Prostate gland (tissue), 2 donors: ENCODE data around the gene IRF2. TPM values are rescaled to one million over a fixed set of nuclear protein-coding genes. Genes with fewer than 3 reads are reported as not detected.
"Not testable (repeated sequence)": the region's sequence is repeated elsewhere in the genome, so short reads cannot be mapped to it uniquely, and the experiment has no call there.

ENCODE experiments used
- DNase-seq: peaks from one replicate; pipeline ENCODE4 v3.0.0-alpha.2; 2019; ENCODE audit warnings: low spot score
- H3K27ac ChIP-seq, 2 donors: fragments of 200-600 bp; sonication (generic); 2 replicates each; pipeline ENCODE4 v1.5.1; 2017 to 2019
- H3K27me3 ChIP-seq: fragments of 200-600 bp; sonication (generic); replicated peaks from 2 replicates; pipeline ENCODE4 v1.5.1; 2019; ENCODE audit not compliant: insufficient read depth
- H3K36me3 ChIP-seq, 2 donors: fragments of 200-600 bp; sonication (generic); 1 replicate in 1 of 2; 2 replicates in 1 of 2; pipeline versions ENCODE4 v1.5.1 to v1.8.1; 2017 to 2019
- H3K4me1 ChIP-seq: fragments of 200-600 bp; sonication (generic); replicated peaks from 2 replicates; pipeline ENCODE4 v1.5.1; 2019
- H3K4me3 ChIP-seq, 2 donors: fragments of 200-600 bp; sonication (generic); 2 replicates each; pipeline ENCODE4 v1.5.1; 2017 to 2019
- H3K9me3 ChIP-seq: fragments of 200-600 bp; sonication (generic); 2 replicates; pipeline ENCODE4 v1.5.1; 2017
- CTCF ChIP-seq, 4 experiments: fragments of 200-600 bp in 2 of 4; fragments of 450-650 bp in 2 of 4; sonication (generic) in 2 of 4; IDR thresholded peaks; 1 replicate in 3 of 4; 2 replicates in 1 of 4; pipeline ENCODE4 v1.5.1; 2016 to 2019; ENCODE audit warnings: antibody characterized with exemption in 4 of 4, mild to moderate bottlenecking in 2 of 4, moderate library complexity in 2 of 4
- POLR2A ChIP-seq: fragments of 450-650 bp; IDR thresholded peaks from one replicate; pipeline ENCODE4 v1.6.1; 2016; ENCODE audit warnings: antibody characterized with exemption, mild to moderate bottlenecking
- POLR2AphosphoS5 ChIP-seq: sonication (generic); formaldehyde crosslinking; IDR thresholded peaks from one replicate; pipeline ENCODE4 v1.6.1; 2017; ENCODE audit warnings: antibody characterized with exemption
- WGBS: methylation state at CpG from one replicate; pipeline ENCODE4 v1.1.5; 2018; 5-methylcytosine and 5-hydroxymethylcytosine counted together
- intact Hi-C: fragments of 100-400 bp; cut with DNase I; formaldehyde crosslinking; loops from one replicate; pipeline ENCODE4 v1.14.2; 2022
- total RNA-seq, 2 donors: library from RNA; depleted of rRNA; stranded (reverse); fragments of >200 nt; gene quantifications; one replicate each; pipeline ENCODE4 v1.1.0, GENCODE V29; 2016

Gene IRF2
- total RNA-seq, 2 donors from 2014 or later = 40.7 to 49.9 TPM

GRCh38 chr4:184383497-184384055 lies 90.8 kb downstream of the IRF2 start:
- Histone ChIP-seq H3K27me3 (no peaks in the 10 kb centered on the region), H3K9me3 (no peaks in the 10 kb centered on the region), H3K36me3 (no peaks in the 10 kb centered on the region), H3K4me1 (peaks cover 13% of the 10 kb centered on the region), H3K4me3 (peak overlapping the region in 1 of 2 donors; percentile 0), H3K27ac (peak overlapping the region; percentile 67 to 82)
- TF ChIP-seq POLR2AphosphoS5 (peak; percentile 55), CTCF (IDR thresholded peaks at IDR 0.05) (no peak)
- intact Hi-C loops = loop anchor here (5.0 kb wide), 2 partner anchors 89 to 154 kb away; partner anchors contain the start of gene IRF2
- DNase-seq = peak; percentile 42
- WGBS = 9% methylated on average over 8 of the region's 8 CpGs

GRCh38 chr4:184382189-184382846 lies 92.0 kb downstream of the IRF2 start:
- no peak for DNase-seq
- H3K4me1 ChIP-seq = peaks cover 13% of the 10 kb centered on the region
- intact Hi-C loops = loop anchor here (5.0 kb wide), 2 partner anchors 90 to 155 kb away; partner anchors contain the start of gene IRF2
- no peak overlapping the region for H3K27ac ChIP-seq
- no peaks in the 10 kb centered on the region for H3K9me3 ChIP-seq
- no peak overlapping the region for H3K4me3 ChIP-seq
- H3K36me3 ChIP-seq = no peaks in the 10 kb centered on the region
- TF ChIP-seq POLR2AphosphoS5 (no peak), CTCF (IDR thresholded peaks at IDR 0.05) (no peak), POLR2A (no peak)
- no peaks in the 10 kb centered on the region for H3K27me3 ChIP-seq
- 40% methylated on average over 12 of the region's 12 CpGs for WGBS

GRCh38 chr4:184380707-184381106 lies 93.6 kb downstream of the IRF2 start:
- no peak overlapping the region for H3K27ac ChIP-seq
- no peak overlapping the region for H3K4me3 ChIP-seq
- no peak for TF ChIP-seq POLR2A
- no peak for TF ChIP-seq POLR2AphosphoS5
- no peak for TF ChIP-seq CTCF (IDR thresholded peaks at IDR 0.05)
- no peak for DNase-seq
- intact Hi-C loops = loop anchor here (5.0 kb wide), 2 partner anchors 92 to 157 kb away; partner anchors contain the start of gene IRF2
- no peaks in the 10 kb centered on the region for H3K9me3 ChIP-seq
- H3K4me1 ChIP-seq = peaks cover 13% of the 10 kb centered on the region
- H3K27me3 ChIP-seq = no peaks in the 10 kb centered on the region
- H3K36me3 ChIP-seq = no peaks in the 10 kb centered on the region
- WGBS = 82% methylated on average over 4 of the region's 4 CpGs

GRCh38 chr4:184380214-184380613 lies 94.1 kb downstream of the IRF2 start:
- not testable (repeated sequence) for H3K36me3 ChIP-seq, H3K27me3 ChIP-seq, H3K27ac ChIP-seq, DNase-seq, H3K4me3 ChIP-seq, H3K9me3 ChIP-seq
- 96% methylated on average over 5 of the region's 5 CpGs for WGBS
- H3K4me1 ChIP-seq = peaks cover 12% of the 10 kb centered on the region
- intact Hi-C loops = loop anchor here (5.0 kb wide), 2 partner anchors 92 to 157 kb away; partner anchors contain the start of gene IRF2

GRCh38 chr4:184376923-184377322 lies 97.4 kb downstream of the IRF2 start:
- Histone ChIP-seq H3K9me3 (no peaks in the 10 kb centered on the region), H3K27me3 (no peaks in the 10 kb centered on the region), H3K36me3 (no peaks in the 10 kb centered on the region), H3K4me3 (no peak overlapping the region), H3K4me1 (no peaks in the 10 kb centered on the region), H3K27ac (no peak overlapping the region)
- 100% methylated on average over 1 of the region's 1 CpG for WGBS
- DNase-seq = no peak
- TF ChIP-seq POLR2A (no peak), CTCF (IDR thresholded peaks at IDR 0.05) (no peak), POLR2AphosphoS5 (no peak)
- intact Hi-C loops = no loop called here
